HG03095 (cell line): Measurements from ENCODE around the gene MGLL.

Source experiments
- ATAC-seq: cut with Tn5 transposase; IDR thresholded peaks from one replicate; pipeline ENCODE4 v1.9.1; 2021; ENCODE audit warnings: moderate library complexity; ENCODE audit not compliant: unreplicated experiment

MGLL gene

GRCh38 chr3:127790882-127791183, 31.5 kb downstream of the MGLL start:
- no peak for ATAC-seq

GRCh38 chr3:127789990-127790881, 32.1 kb downstream of the MGLL start:
- ATAC-seq: no peak

- ATAC-seq: no peak
These were observed 33.3 kb downstream of the MGLL start for GRCh38 chr3:127789051-127789450.

- no peak for ATAC-seq
These were observed 33.8 kb downstream of the MGLL start for GRCh38 chr3:127788451-127788909.

GRCh38 chr3:127787571-127788365, 34.5 kb downstream of the MGLL start:
- no peak for ATAC-seq

- ATAC-seq: no peak
These were observed 35.2 kb downstream of the MGLL start for GRCh38 chr3:127787071-127787490.

GRCh38 chr3:127786353-127787070, 35.8 kb downstream of the MGLL start:
- no peak for ATAC-seq

GRCh38 chr3:127785711-127786265, 36.5 kb downstream of the MGLL start:
- ATAC-seq: no peak

GRCh38 chr3:127784865-127785710, 37.2 kb downstream of the MGLL start:
- no peak for ATAC-seq

GRCh38 chr3:127784283-127784682, 38.0 kb downstream of the MGLL start:
- no peak for ATAC-seq

- no peak for ATAC-seq
These were observed 38.6 kb downstream of the MGLL start for GRCh38 chr3:127783642-127784160.

GRCh38 chr3:127783166-127783565, 39.1 kb downstream of the MGLL start:
- ATAC-seq: no peak

- no peak for ATAC-seq
These were observed 40.8 kb downstream of the MGLL start for GRCh38 chr3:127781411-127782001.

GRCh38 chr3:127780536-127781400, 41.5 kb downstream of the MGLL start:
- no peak for ATAC-seq

- ATAC-seq: no peak
These were observed 42.6 kb downstream of the MGLL start for GRCh38 chr3:127779747-127780146.

GRCh38 chr3:127777921-127778656, 44.2 kb downstream of the MGLL start:
- no peak for ATAC-seq

- no peak for ATAC-seq
These were observed 45.0 kb downstream of the MGLL start for GRCh38 chr3:127777332-127777731.

- ATAC-seq: no peak
These were observed 46.0 kb downstream of the MGLL start for GRCh38 chr3:127776347-127776746.
